Measurements from ENCODE around the gene NES.

NES gene

DNA sequence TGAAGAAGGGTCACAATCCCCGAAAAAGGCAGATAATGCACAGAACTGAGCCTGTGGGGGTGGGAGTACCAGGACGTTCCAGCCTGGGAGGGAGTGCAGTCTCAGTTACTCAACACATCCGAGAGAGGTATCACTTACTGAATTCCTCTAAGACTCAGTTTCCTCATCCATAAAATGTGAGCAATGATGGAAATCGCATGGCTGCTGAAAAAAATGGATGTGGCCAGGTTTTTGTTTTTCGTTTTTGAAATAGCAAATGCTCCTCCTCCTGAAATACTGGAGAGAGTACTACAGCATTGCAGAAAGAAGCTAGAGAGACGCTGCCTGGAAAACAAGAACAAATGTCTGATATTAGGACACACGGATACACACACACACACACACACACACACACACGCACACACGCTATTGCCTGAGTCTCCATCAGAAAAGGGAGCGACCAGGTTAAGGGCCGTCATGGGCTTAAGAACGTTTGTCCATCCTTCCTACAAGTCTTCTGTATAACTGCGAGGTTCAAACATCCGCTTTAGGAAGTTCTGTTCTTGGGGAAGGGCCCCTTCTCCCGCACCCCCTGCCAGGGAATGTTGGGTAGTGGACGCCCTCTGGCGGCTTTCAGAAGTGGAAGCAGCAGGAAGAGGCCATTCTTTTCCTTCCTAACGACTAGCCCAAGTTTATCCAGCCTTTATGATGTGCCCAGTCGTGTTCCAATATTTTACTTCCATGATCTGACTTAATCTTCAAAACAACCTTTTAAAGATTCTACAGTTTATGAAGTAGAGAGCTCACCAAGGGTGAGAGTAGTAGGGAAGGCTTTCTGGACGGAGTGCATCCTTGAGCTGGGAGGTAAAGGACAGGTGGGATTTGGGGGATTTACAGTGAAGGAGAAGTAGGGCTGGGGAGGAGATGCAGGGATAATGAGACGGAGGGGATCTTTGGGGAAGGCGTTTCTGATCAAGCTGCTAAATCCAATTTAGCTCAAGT, 699 bp upstream of the NES start:
- DNase-seq, result peak; percentile 41

DNA sequence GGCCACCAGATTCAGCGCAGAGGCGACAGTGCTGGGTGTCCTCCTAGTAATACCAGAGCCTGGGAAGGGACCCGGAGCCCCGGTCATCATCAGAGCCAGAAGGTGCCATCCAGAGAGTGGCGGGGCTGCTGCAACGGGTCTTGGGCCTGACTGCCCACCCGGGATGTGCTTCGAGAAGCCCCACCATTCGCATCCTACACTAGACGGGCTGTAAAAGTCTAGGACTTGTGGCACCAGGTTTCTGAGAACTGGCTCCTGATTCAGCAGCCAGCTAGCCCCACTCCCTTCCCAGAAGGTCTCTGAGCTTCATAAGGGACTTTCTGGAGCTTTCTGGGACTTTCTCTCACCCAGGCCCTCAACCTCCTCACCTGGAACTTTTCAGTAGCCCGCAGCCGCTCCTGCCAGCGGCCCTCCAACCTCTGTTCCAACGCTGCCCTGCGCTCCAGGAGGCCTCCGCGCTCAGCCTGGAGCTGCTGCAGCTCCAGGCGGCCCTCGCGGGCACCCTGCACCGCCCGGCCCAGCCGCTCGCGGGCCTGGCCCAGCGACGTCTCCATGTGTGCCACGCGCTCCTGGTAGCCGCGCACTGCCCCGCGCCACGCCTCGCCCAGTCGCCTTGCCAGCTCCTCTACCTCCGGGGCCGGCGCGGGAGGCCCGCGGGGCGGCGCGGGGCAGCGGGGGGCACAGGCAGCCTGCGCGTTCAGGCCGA, 940 bp downstream of the NES start:
- no peak for DNase-seq

DNA sequence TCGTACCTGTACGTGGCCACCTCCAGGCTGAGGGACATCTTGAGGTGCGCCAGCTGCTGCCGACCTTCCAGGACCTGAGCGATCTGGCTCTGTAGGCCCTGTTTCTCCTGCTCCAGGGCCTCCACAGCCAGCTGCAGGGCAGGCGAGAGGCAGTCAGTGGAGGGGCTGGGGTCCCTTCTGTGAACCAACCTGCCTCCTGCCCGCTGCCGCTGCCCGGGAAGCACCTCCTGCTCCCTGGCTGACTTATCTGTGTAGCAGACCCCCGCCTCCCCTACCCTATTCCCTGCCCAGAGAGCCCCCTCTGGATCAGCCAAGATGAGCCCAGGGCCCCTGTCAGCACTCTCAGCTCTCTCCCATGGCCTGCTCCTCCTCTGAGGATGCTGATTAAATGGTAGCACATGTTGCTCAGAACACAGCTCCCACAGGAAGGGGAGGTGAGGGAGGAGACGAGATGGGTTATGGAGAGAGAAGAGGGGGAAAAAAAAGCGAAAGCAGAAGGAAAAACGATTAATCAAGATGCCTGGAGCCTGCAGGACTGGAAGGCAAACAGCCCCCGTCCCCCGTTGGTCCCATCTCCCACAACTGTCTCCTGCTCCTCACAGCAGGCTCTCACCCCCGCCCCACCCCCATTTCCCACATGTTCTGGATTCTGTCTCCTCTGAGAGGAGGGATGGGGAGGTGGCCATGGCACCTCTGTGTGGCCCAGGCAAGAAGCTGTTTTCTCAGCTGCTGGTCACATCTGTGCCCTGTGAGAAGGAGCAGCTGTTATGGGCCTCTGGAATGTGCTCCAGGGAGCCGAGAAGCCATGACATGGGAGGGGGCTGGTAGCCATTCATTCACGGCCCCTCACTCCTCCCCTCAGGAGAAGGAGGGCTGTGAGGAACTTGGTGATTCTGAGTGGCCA, 1.7 kb downstream of the NES start:
- DNase-seq, result no peak

DNA sequence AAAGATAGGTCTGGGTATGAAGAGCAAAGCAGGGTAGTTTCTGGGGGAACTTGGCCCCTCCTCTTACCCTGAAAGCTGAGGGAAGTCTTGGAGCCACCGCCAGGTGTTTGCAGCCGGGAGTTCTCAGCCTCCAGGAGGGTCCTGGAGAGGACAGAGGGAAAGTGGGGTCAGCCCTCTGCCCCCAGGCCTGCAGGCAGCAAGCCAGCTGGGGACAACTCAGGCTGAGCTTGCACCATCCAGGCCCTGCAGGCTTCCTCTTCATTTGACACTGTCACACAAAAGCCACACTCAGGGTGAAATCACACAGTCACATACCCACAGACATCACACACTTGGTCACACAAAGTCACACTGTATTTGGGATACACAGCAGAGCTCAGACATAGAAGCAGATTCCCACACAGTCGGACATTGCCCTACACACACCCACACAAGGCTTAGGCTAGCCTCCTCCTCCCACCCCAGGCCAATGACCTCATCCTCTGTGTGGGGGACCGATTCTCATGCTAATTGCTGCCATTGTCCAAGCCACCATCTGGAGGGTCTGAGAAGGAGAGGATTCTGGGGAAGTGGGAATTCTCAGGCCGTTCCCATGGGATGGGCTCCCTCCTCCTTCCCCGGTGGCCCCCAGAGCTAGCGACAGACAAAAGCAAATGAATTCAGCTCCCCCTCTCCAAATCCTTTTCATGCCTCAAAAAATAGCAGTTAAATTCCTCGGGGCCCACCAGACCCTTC, 3.7 kb downstream of the NES start:
- DNase-seq, result no peak

DNA sequence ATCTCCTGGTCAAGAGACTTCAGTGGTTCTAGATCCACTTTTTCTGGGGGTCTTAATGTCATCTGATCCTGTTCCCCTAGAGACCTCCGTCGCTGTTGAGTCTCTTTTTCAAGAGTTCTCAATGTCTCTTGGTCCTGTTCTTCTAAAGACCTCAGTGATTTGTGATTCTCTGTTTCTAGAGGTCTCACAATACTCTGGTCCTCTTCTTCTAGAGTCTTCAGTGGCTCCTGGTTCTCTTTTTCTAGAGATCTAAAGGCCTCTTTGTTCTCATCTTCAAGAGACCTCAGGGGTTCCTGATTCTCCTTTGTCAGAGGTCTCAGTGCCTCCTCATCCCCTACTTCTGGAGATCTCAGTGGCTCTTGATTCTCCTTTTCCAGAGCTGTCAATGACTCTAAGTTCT, 5.4 kb downstream of the NES start:
- DNase-seq, result no peak

DNA sequence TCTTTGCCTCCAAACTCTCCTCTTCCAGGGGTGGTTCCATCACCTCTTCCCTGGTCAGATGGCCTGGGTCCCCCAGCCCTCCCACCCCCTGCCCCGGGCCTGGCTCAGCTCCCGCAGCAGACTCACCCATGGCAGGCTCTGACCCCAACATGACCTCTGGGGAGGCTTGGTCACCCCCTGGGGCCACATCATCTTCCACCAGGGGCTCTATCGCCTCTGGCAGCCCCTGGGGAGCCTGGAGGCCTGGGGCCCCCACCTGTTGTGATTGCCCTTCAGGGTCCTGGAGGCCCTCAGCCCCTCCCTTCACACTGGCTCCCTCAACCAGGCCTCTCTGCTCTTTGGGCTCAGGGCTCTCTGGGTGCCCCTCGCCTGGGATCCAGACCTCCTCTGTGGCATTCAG, 6.4 kb downstream of the NES start:
- no peak for DNase-seq

DNA sequence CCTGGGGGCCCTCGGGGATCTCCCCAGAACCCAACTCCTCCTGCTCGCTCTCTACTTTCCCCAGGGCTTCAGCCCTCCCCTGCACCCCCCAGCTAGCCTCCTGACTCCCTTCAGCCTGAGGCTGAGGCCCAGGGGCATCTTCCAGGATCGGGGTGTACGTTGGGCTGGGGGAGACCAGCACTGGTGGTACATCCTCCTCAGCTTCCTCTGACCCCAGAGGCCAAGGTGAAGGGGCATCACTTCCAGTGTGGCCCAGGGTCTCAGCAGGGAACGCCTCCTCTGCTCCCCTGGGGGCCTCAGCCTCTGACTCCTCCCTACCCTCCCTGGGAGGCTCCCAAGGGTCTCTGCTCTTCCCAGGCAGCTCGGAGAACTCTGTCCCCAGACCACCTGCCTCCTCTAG, 6.8 kb downstream of the NES start:
- DNase-seq, result no peak

DNA sequence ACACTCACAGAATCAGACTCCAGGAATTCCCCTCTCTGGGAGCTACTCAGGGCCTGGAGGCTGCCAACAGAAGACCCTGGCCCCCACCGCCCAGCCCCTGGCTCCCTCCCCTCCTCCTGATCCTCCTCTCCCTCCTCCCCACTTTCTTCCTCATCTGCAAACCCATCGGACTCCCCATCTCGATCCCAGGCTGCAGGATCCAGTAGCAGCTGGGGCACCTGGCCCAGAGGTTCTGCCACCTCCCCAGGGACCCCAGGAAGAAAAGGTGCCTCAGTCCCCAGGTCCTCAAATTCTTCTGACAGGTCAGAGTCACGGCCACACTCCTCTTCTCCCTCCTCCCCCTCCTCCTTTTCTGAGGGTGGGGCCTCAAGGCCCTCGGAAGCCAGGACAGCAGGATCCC, 7.4 kb downstream of the NES start:
- DNase-seq, result no peak

DNA sequence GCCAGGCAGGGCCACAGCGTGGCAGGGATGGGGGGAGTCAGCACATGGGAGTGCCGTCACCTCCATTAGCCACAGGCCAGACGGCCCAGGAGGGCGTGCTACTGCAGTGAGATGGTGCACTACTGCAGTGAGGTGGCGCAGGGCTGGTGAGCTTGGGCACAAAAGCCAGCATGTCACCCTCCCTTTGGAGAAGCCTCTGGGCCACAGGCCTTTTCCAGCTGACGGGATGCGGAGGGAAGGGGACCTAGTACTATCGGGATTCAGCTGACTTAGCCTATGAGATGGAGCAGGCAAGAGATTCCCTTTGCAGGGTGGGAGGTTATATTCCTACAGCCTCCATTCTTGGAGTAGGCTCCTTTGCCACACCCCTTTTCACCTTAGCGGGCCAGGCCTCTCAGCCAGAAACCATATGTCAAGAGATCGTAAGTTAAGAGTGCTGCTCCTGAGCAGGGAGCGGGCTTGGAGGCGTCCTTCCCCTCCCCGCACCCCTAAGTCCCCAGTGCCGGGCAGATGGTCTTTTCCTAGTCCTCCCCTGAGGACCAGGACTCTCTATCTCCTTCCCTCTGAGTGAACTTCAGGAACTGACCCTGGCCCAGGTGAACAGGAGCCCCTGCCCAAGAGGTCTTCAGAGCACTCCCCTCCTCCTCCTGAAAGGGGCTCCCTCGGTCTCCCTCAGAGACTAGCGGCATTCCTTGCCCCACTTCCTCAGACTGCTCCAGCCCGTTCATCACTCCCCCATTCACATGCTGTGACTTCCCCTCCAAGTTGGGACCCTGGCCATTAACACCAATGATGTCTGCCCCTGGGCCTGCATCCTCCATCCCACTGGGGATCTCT, 8.2 kb downstream of the NES start:
- DNase-seq, result no peak

DNA sequence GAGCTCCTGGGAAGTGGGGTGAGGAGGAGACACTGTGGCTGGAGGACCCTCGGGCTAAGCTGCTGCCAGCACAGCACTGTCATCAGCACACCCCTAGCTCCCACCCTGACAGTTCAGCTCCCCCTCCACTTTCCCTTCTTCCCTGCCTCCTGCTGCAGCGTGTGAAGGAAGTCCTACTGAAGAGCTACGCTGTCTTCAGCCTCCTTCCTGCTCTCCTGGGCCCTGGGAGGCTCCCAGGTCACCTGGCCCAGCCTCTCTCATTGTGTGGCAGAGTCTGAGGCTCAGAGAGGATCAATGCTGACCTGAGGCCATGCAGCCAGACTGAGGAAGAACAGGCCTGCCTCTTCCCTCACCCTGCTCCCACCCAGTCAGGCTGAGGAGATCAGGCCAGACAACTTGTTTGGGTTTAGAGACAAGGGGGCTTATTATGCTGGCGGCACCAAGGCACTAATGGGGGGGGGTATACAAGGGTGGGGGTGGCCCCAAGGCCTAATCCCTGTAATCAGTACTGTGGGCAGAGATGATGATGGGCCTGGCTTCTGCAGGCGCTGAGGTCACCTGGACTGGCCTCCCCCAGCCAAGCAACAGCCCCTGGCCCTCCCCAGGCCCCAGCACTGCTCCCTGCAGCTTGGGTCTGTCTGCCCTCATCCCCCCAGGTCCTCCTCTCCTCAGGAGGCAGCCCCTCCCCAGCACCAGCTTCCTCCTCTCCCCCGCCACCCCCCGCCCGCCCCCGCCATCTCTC, 9.1 kb downstream of the NES start:
- DNase-seq, result no peak

DNA sequence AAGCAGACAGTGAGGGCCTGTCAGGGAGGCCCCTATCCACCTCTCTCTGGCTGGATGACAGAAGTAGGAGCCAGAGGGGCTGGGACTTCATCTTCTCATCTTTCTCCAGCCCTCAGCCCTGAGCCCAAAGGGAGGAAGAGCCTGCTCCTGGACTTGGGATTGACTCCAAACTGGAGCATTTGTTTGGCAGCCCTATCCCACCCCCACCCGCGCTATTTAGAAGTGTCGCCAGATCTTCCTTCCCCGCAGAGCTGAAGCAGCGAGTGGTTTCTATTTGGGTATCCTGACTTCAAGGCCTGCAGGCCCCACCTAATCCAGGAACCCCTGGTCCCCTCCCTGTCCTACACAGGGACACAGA, 9.6 kb downstream of the NES start:
- no peak for DNase-seq

DNA sequence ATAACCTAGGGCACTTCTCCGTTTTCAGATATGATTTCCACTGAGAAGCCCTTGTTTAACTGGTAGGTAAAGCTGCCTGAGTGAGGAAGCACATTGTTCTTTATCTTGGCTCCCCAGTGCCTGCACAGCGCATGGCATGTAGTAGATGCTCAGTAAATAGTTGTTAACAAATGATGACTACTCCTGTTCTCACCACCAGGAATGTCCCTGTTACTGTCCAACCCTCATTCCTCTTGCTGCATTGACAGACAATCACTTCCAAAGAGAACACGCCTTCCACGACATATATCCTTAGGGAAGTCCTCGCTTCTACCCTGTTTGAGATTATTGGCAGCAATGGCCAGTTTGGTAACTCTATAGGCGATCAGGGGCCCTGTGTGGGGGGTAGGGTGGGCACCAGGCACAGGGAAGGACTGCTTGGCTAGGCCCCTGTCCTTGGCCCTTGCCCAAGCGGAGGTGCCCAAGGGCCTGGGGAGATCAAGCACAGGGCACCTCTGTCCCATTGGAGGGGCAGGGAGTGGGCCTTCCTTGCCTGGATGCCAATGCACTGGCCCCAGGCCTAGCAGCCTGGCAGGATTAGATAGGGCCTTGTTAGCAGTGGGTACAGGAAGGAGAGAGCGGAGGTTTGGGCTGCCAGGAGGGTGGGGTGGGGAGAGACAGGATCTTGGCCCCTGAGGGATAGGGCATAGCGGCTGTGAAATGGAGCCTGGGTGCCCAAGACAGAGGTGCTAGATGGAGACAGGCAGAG, 10.2 kb downstream of the NES start:
- DNase-seq, result no peak

DNA sequence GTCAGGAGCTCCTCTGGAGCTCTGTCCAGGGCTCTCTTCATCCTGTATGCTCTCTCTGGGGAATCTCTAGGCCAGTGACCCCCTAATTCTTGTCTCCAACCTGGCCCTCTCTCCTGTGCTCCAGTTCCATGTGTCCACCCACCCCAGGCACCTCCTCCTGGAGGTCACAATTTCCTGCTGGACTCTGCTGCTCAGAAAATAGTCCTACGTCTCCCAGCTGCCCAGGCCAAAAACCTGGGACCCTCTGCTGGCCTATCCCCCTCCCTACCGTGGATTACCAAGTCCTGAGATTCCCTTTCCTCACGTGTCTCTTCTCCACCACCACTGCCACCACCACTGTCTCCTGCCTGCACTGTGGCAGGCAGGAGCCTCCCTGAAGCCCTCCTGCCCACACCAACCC, 11.7 kb downstream of the NES start:
- DNase-seq, result no peak

DNA sequence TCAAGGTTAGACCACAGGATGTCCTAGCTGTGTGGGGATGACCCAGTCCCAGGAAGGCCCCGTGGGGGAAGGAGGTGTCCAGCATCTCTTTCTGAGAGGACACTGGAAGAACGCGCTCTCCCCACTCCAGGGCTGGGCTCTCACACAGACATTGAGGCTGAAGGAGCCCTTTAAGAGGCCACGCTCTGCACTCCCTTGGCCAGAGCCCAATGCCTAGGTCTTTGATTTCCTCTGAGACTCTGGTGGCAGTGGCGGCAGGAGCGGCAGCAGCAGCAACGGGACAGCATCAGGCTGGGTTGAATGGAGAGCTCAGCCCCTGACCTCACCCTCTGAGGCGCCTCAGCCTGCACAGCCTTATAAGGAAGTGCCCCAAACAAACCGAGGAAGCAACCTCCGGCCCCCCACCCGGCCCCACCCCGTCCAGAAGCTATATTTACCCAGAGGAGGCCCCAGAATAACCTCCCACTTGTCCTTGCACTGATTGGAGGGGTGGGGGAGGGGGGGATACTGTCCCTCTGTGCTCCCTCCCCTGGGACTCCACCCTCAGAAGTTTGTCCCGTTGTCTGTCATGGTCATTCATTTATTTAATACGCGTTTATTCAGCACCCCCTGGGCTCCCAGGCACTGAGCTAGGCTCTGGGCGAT, 12.3 kb downstream of the NES start:
- DNase-seq, result peak; percentile 18

DNA sequence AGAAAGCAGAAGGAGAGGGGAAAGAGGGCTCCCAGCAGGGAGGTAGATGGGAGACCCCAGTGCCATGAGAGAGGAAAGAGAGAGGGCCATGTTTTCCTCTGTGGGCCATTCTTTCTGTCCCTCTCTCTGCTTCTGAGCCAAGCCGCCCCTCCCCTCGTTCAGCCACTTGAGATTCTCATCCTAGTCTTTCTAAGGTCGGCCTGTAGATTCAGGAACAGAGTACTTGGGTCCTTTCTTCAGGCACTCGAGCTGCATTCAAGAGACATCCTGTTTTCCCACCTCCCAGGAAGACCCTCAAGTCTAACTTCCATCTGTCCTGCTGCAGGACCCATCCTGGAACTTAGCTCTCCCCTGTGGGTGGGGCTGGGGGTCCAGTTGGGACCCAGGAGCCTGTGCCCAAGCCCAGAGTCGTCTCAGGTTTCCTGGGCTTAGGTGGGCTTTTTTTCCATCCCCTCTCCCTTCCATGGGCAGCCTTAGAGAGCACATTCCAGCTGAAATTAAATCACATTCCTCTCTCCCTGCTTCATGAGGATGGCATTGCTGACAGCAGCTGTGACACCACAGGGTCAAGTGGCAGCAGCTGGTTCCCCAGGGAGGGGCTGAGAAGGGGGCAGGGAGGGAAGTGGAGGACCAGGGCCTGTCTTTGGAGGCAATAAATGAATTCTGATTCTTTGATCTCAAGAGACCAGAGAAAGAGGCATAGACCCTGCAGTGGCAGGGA, 13.0 kb downstream of the NES start:
- no peak for DNase-seq

DNA sequence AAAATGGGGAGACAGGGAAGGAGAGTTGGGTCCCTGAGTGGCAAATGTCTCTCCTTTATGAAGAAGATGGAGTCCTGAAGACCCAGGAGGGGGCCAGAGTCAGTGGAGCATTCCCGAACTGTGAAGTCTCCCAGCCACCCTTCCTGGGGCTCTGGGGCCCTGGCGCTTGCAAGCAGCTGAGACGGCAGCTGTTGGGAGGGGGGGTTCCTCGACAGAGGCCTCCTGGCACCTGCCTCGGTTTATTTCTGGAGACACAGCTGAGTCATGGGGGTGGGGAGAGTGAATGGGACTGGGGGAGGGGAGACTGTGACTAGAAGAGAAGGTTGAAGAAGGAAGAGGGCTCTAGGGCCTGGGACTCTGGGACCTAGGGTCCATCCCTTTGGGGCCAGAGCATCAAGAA, 14.0 kb downstream of the NES start:
- no peak for DNase-seq

DNA sequence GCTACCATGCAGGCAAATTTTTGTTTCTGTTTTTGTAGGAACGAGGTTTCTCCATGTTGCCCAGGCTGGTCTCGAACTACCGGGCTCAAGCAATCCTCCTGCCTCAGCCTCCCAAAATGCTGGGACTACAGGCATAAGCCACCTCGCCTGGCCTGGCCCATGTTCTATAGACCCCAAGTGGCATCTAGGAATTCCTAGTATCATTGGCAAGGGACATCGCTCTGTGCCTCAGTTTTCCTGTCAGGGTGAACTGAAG, 14.5 kb downstream of the NES start:
- no peak for DNase-seq

DNA sequence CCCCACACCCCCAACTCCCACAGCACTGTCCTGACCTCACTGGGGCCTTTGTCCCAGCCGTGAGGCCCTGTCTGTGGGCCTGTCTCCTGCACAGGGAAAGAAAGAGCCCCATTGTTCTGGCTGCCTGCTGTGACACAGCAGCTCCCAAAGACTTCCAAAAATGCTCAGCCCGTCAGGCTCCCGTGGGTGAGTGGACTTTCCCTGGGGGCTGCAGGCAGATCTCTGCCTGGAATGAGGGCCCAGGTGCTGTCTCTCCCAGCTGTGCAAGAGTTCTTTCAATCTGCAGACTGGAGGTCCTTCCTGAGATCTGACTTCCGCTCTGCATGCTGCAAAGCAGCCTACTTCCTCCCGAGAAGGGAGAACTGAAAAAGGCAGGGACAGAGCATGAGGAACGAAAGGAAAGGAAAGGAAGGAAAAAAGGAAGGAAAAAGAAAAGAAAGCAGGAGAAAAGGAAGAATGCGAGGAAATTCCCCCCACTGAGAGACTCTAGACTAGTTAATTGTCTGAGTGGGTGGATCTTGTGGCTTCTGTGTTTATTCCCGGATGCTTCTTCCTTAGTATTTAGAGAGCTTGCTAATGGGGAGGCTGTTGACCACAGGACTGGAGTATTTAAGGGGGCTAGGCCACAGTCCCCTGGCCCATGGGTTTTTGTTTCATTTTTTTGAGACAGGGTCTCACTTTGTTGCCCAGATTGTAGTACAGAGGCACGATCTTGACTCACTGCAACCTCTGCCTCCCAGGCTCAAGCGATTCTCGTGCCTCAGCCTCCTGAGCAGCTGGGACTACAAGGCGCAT, 15.0 kb downstream of the NES start:
- no peak for DNase-seq

DNA sequence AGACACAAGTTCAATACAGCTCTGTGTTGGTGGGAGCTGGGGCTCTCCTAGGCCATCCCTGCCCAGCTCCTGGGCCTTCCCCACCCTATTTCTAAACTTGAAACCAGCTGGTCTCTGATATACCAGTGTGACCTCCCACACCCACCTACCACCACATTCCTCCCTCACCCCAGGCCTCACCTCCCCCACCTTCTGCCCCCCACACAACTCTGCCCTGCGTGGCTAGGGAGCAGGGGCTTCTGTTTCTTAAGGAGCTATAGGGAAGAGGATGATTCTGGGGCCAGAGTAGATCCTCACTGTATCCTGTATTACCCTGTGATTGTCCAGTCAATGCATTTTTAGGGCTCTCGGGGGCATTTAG, 16.5 kb downstream of the NES start:
- no peak for DNase-seq

Data from CD4-positive, alpha-beta T cell treated with Interferon gamma for 1 hour (primary cell).